Astrocyte (in vitro differentiated cells and primary cell): ENCODE measurements around the gene FGF23. TPM values are rescaled to one million over a fixed set of nuclear protein-coding genes. Genes with fewer than 3 reads are reported as not detected.
A peak's percentile ranks its signal among the peaks of the same experiment; 100 is the strongest.

Source experiments
- DNase-seq: peaks from one replicate; pipeline ENCODE4 v3.0.0-alpha.2; 2010; ENCODE audit warnings: low read depth
- FAIRE-seq: peaks from 2 replicates; lab custom pipeline; 2011; peaks lifted over from hg19 to GRCh38; lab: Jason Lieb, UNC
- H2AFZ ChIP-seq: 2 replicates; pipeline ENCODE4 v1.6.0; 2012; ENCODE audit warnings: low read depth, low read length, inconsistent platforms
- H3K27ac ChIP-seq: 2 replicates; pipeline ENCODE4 v1.5.1; 2011; ENCODE audit warnings: low read depth, low read length, inconsistent platforms
- H3K27me3 ChIP-seq: 2 replicates; pipeline ENCODE4 v1.6.0; 2011; ENCODE audit warnings: low read length, inconsistent platforms; ENCODE audit not compliant: insufficient read depth
- H3K36me3 ChIP-seq: 2 replicates; pipeline ENCODE4 v1.5.1; 2011; ENCODE audit warnings: low read length, inconsistent platforms; ENCODE audit not compliant: insufficient read depth
- H3K4me1 ChIP-seq: 2 replicates; pipeline ENCODE4 v1.5.1; 2011; ENCODE audit warnings: low read length, inconsistent platforms; ENCODE audit not compliant: insufficient read depth
- H3K4me2 ChIP-seq: 2 replicates; pipeline ENCODE4 v1.6.0; 2012; ENCODE audit warnings: low read length, inconsistent platforms
- H3K4me3 ChIP-seq: 2 replicates; pipeline ENCODE4 v1.5.1; 2011; ENCODE audit warnings: low read depth, mild to moderate bottlenecking, low read length, inconsistent platforms; ENCODE audit not compliant: insufficient read depth
- H3K79me2 ChIP-seq: 2 replicates; pipeline ENCODE4 v1.6.0; 2012; ENCODE audit warnings: mild to moderate bottlenecking, low read length, inconsistent platforms; ENCODE audit not compliant: insufficient read depth
- H3K9ac ChIP-seq: 2 replicates; pipeline ENCODE4 v1.6.0; 2012; ENCODE audit warnings: mild to moderate bottlenecking, low read length, inconsistent platforms
- H3K9me3 ChIP-seq: 2 replicates; pipeline ENCODE4 v1.5.1; 2012; ENCODE audit warnings: low read depth, mild to moderate bottlenecking, low read length, inconsistent platforms; ENCODE audit not compliant: insufficient read depth
- H4K20me1 ChIP-seq: 2 replicates; pipeline ENCODE4 v1.6.0; 2012; ENCODE audit warnings: low read length, inconsistent platforms; ENCODE audit not compliant: insufficient read depth
- H3K27ac Mint-ChIP-seq: one replicate; pipeline ENCODE4 v1.8.0; 2021; ENCODE audit warnings: mild to moderate bottlenecking, mixed read lengths; ENCODE audit not compliant: unreplicated experiment
- H3K27me3 Mint-ChIP-seq: one replicate; pipeline ENCODE4 v1.8.0; 2021; ENCODE audit warnings: low read depth, mixed read lengths; ENCODE audit not compliant: unreplicated experiment
- H3K36me3 Mint-ChIP-seq: one replicate; pipeline ENCODE4 v1.8.0; 2021; ENCODE audit warnings: low read depth, mixed read lengths; ENCODE audit not compliant: unreplicated experiment
- H3K4me1 Mint-ChIP-seq: one replicate; pipeline ENCODE4 v1.8.0; 2021; ENCODE audit warnings: low read depth, mixed read lengths; ENCODE audit not compliant: unreplicated experiment
- H3K4me3 Mint-ChIP-seq: one replicate; pipeline ENCODE4 v1.8.0; 2021; ENCODE audit warnings: mild to moderate bottlenecking, moderate library complexity, mixed read lengths; ENCODE audit not compliant: unreplicated experiment
- H3K9me3 Mint-ChIP-seq: one replicate; pipeline ENCODE4 v1.8.0; 2021; ENCODE audit warnings: mild to moderate bottlenecking, mixed read lengths; ENCODE audit not compliant: unreplicated experiment
- CTCF ChIP-seq: IDR thresholded peaks from 2 replicates; pipeline ENCODE4 v1.5.1; 2011; ENCODE audit warnings: low read depth, mild to moderate bottlenecking, inconsistent platforms, low read length, moderate library complexity; ENCODE audit not compliant: insufficient read depth
- EZH2 ChIP-seq: IDR thresholded peaks from 2 replicates; pipeline ENCODE4 v1.6.1; 2012; ENCODE audit warnings: mild to moderate bottlenecking, low read length, inconsistent platforms; ENCODE audit not compliant: insufficient read depth
- total RNA-seq: library from RNA; stranded (reverse); gene quantifications from 2 replicates; pipeline ENCODE4 v1.2.1, GENCODE V29; 2021

Gene FGF23
- total RNA-seq, 1 donor from 2014 or later: not detected

GRCh38 chr12:4327293-4327692 is 52.2 kb downstream of the FGF23 start:
- peaks cover under 1% of the 10 kb centered on the region for H3K4me1 ChIP-seq
- peaks cover 76% of the 10 kb centered on the region for H4K20me1 ChIP-seq
- no peak overlapping the region for H3K4me2 ChIP-seq
- no peak overlapping the region for H3K27ac ChIP-seq
- H3K36me3 ChIP-seq: no peaks in the 10 kb centered on the region
- no peak overlapping the region for H3K9ac ChIP-seq
- no peak overlapping the region for H3K4me3 ChIP-seq
- H3K27ac Mint-ChIP-seq: no peak overlapping the region
- peaks cover 35% of the 10 kb centered on the region for H3K4me1 Mint-ChIP-seq
- H2AFZ ChIP-seq: no peak overlapping the region
- H3K36me3 Mint-ChIP-seq: peaks cover 14% of the 10 kb centered on the region
- no peaks in the 10 kb centered on the region for H3K27me3 ChIP-seq
- peaks cover 94% of the 10 kb centered on the region for H3K79me2 ChIP-seq
- FAIRE-seq (no peak), DNase-seq (no peak)
- H3K4me3 Mint-ChIP-seq: no peak overlapping the region
- H3K9me3 Mint-ChIP-seq: no peaks in the 10 kb centered on the region
- H3K27me3 Mint-ChIP-seq: no peaks in the 10 kb centered on the region
- no peaks in the 10 kb centered on the region for H3K9me3 ChIP-seq
- no peak for TF ChIP-seq CTCF
- TF ChIP-seq EZH2: no peak

GRCh38 chr12:4325966-4326365 is 53.5 kb downstream of the FGF23 start:
- no peak for FAIRE-seq
- Histone ChIP-seq H3K4me1 (peaks cover 4% of the 10 kb centered on the region), H3K9ac (no peak overlapping the region), H3K4me3 (no peak overlapping the region), H3K36me3 (no peaks in the 10 kb centered on the region), H3K27me3 (no peaks in the 10 kb centered on the region), H3K4me2 (no peak overlapping the region), H3K79me2 (peaks cover 93% of the 10 kb centered on the region), H4K20me1 (peaks cover 64% of the 10 kb centered on the region), H2AFZ (no peak overlapping the region), H3K27ac (no peak overlapping the region), H3K9me3 (no peaks in the 10 kb centered on the region)
- Mint-ChIP-seq H3K27me3 (no peaks in the 10 kb centered on the region), H3K4me3 (peak overlapping the region; percentile 57), H3K9me3 (no peaks in the 10 kb centered on the region), H3K27ac (no peak overlapping the region), H3K36me3 (peaks cover 16% of the 10 kb centered on the region), H3K4me1 (peaks cover 31% of the 10 kb centered on the region)
- DNase-seq: no peak
- no peak for TF ChIP-seq EZH2
- TF ChIP-seq CTCF: no peak

GRCh38 chr12:4324366-4324765 is 55.1 kb downstream of the FGF23 start:
- H3K9me3 Mint-ChIP-seq: no peaks in the 10 kb centered on the region
- no peaks in the 10 kb centered on the region for H3K27me3 ChIP-seq
- no peaks in the 10 kb centered on the region for H3K9me3 ChIP-seq
- no peaks in the 10 kb centered on the region for H3K27me3 Mint-ChIP-seq
- no peak for TF ChIP-seq EZH2
- TF ChIP-seq CTCF: no peak
- H3K9ac ChIP-seq: no peak overlapping the region
- no peaks in the 10 kb centered on the region for H3K36me3 ChIP-seq
- no peak for FAIRE-seq
- H3K4me3 Mint-ChIP-seq: peak overlapping the region; percentile 99
- H3K4me3 ChIP-seq: no peak overlapping the region
- peaks cover 12% of the 10 kb centered on the region for H3K36me3 Mint-ChIP-seq
- no peak for DNase-seq
- H4K20me1 ChIP-seq: peaks cover 48% of the 10 kb centered on the region
- peaks cover 21% of the 10 kb centered on the region for H3K4me1 Mint-ChIP-seq
- peaks cover 10% of the 10 kb centered on the region for H3K4me1 ChIP-seq
- no peak overlapping the region for H3K27ac ChIP-seq
- H3K79me2 ChIP-seq: peaks cover 77% of the 10 kb centered on the region
- no peak overlapping the region for H3K27ac Mint-ChIP-seq
- H3K4me2 ChIP-seq: no peak overlapping the region
- H2AFZ ChIP-seq: no peak overlapping the region
